ENCODE data around the gene ABCB11. TPM values are rescaled to one million over a fixed set of nuclear protein-coding genes. Genes with fewer than 3 reads are reported as not detected.
A peak's percentile ranks its signal among the peaks of the same experiment; 100 is the strongest.

ABCB11 gene
- total RNA-seq, 1 donor from 2014 or later, result not detected

- H3K4me3 Mint-ChIP-seq, result no peak overlapping the region
- H3K79me2 ChIP-seq (ENCODE audit: low read depth), result no peaks in the 10 kb centered on the region
- no peaks in the 10 kb centered on the region for H3K36me3 Mint-ChIP-seq
Observed at GRCh38 chr2:168904358-168904757, 126.8 kb downstream of the ABCB11 start.

GRCh38 chr2:168903888-168904287 is 127.2 kb downstream of the ABCB11 start:
- Histone ChIP-seq H3K9me3 (ENCODE audit: low read depth) (no peaks in the 10 kb centered on the region), H3K27ac (no peak overlapping the region), H3K4me1 (peaks cover 19% of the 10 kb centered on the region), H2AFZ (replicated peaks) (peak overlapping the region; percentile 4), H4K20me1 (ENCODE audit: low read depth) (no peaks in the 10 kb centered on the region), H3K4me2 (no peak overlapping the region), H3K36me3 (no peaks in the 10 kb centered on the region), H3K9ac (no peak overlapping the region), H3F3A (ENCODE audit: low read depth) (peaks cover 9% of the 10 kb centered on the region), H3K27me3 (no peaks in the 10 kb centered on the region), H3K79me2 (ENCODE audit: low read depth) (no peaks in the 10 kb centered on the region), H3K4me3 (no peak overlapping the region)
- Mint-ChIP-seq H3K27ac (no peak overlapping the region), H3K4me3 (no peak overlapping the region), H3K36me3 (no peaks in the 10 kb centered on the region), H3K9me3 (no peaks in the 10 kb centered on the region), H3K4me1 (peaks cover 13% of the 10 kb centered on the region), H3K27me3 (ENCODE audit: insufficient read depth, low read depth) (peaks cover 2% of the 10 kb centered on the region)
- TF ChIP-seq CTCF (IDR thresholded peaks at IDR 0.05) (no peak), EZH2 (IDR thresholded peaks at IDR 0.05) (no peak), EZH2phosphoT487 (IDR thresholded peaks at IDR 0.05) (no peak)
- DNase-seq (ENCODE audit: low spot score), result no peak

More at GRCh38 chr2:168904358-168904757, 126.8 kb downstream of the ABCB11 start:
- no peaks in the 10 kb centered on the region for H3K9me3 Mint-ChIP-seq
- H4K20me1 ChIP-seq (ENCODE audit: low read depth), result no peaks in the 10 kb centered on the region
- H3K27me3 ChIP-seq, result no peaks in the 10 kb centered on the region
- peaks cover 19% of the 10 kb centered on the region for H3K4me1 ChIP-seq
- H2AFZ ChIP-seq (replicated peaks), result no peak overlapping the region
- H3K4me1 Mint-ChIP-seq, result peaks cover 18% of the 10 kb centered on the region
- no peak overlapping the region for H3K4me2 ChIP-seq
- H3K9ac ChIP-seq, result no peak overlapping the region
- H3K36me3 ChIP-seq, result no peaks in the 10 kb centered on the region
- no peak for TF ChIP-seq EZH2phosphoT487 (IDR thresholded peaks at IDR 0.05)
- TF ChIP-seq EZH2 (IDR thresholded peaks at IDR 0.05), result no peak
- TF ChIP-seq CTCF (IDR thresholded peaks at IDR 0.05), result no peak
- H3F3A ChIP-seq (ENCODE audit: low read depth), result peaks cover 13% of the 10 kb centered on the region
- H3K4me3 ChIP-seq, result no peak overlapping the region
- no peak overlapping the region for H3K27ac Mint-ChIP-seq
- no peak for DNase-seq (ENCODE audit: low spot score)
- H3K27me3 Mint-ChIP-seq (ENCODE audit: insufficient read depth, low read depth), result peaks cover 2% of the 10 kb centered on the region
- no peak overlapping the region for H3K27ac ChIP-seq
- H3K9me3 ChIP-seq (ENCODE audit: low read depth), result no peaks in the 10 kb centered on the region

GRCh38 chr2:168901003-168901402 is 130.1 kb downstream of the ABCB11 start, which contains the start of gene G6PC2:
Gene G6PC2, plus strand, starts transcription at chr2:168901291. Its CDS starts 41 bp downstream, at chr2:168901332.
- TF ChIP-seq CTCF (IDR thresholded peaks at IDR 0.05) (no peak), EZH2 (IDR thresholded peaks at IDR 0.05) (no peak), EZH2phosphoT487 (IDR thresholded peaks at IDR 0.05) (no peak)
- H3K9me3 ChIP-seq (ENCODE audit: low read depth), result no peaks in the 10 kb centered on the region
- Mint-ChIP-seq H3K4me3 (no peak within 1 kb of the TSS), H3K27ac (no peak within 1 kb of the TSS), H3K36me3 (no peaks in the 10 kb centered on the region), H3K27me3 (ENCODE audit: insufficient read depth, low read depth) (peaks cover 2% of the 10 kb centered on the region), H3K4me1 (no peaks in the 10 kb centered on the region), H3K9me3 (no peaks in the 10 kb centered on the region)
- no peaks in the 10 kb centered on the region for H3K79me2 ChIP-seq (ENCODE audit: low read depth)
- H3K4me2 ChIP-seq, result no peak within 1 kb of the TSS
- peaks cover 4% of the 10 kb centered on the region for H3F3A ChIP-seq (ENCODE audit: low read depth)
- H3K27me3 ChIP-seq, result no peaks in the 10 kb centered on the region
- H3K27ac ChIP-seq, result no peak within 1 kb of the TSS
- no peaks in the 10 kb centered on the region for H3K4me1 ChIP-seq
- no peak within 1 kb of the TSS for H3K9ac ChIP-seq
- no peaks in the 10 kb centered on the region for H4K20me1 ChIP-seq (ENCODE audit: low read depth)
- no peak within 1 kb of the TSS for H3K4me3 ChIP-seq
- H2AFZ ChIP-seq (replicated peaks), result no peak within 1 kb of the TSS
- no peak for DNase-seq (ENCODE audit: low spot score)
- H3K36me3 ChIP-seq, result no peaks in the 10 kb centered on the region

All from neural progenitor cell (in vitro differentiated cells).